Measurements from ENCODE around the gene CTIF. TPM values are rescaled to one million over a fixed set of nuclear protein-coding genes. Genes with fewer than 3 reads are reported as not detected.

CTIF gene
- total and polyA plus RNA-seq, 11 donors = 21.2 to 93.0 (median 68.0) TPM

- TF ChIP-seq POLR2A (IDR thresholded peaks at IDR 0.05) = no peak
- no peak for TF ChIP-seq CTCF (IDR thresholded peaks at IDR 0.05)
- WGBS, 4 donors = 83 to 91% (median 83%) methylated on average over 14 to 15 of the region's 15 CpGs
Observed at GRCh38 chr18:48879008-48879431, 340.2 kb downstream of the CTIF start.

GRCh38 chr18:48880931-48881330, 342.1 kb downstream of the CTIF start:
- ATAC-seq = no peak
- intact Hi-C loops (cut with DNase I) = no loop called here

More at GRCh38 chr18:48879008-48879431, 340.2 kb downstream of the CTIF start:
- ATAC-seq (no peak), DNase-seq (peak in 3 of 5 donors; percentile 12 to 35 (median 15))
- intact Hi-C loops (cut with DNase I) = no loop called here
- peak overlapping the region in 2 of 12 donors; percentile 30 to 34 for H3K27ac ChIP-seq
- peaks cover 0 to 14% (median 0%) of the 10 kb centered on the region in 12 donors for H3K4me1 ChIP-seq
- H3K27me3 ChIP-seq = no peaks in the 10 kb centered on the region
- H3K4me3 ChIP-seq = peak overlapping the region in 1 of 12 donors; percentile 15
- H3K36me3 ChIP-seq = no peaks in the 10 kb centered on the region
- no peaks in the 10 kb centered on the region for H3K9me3 ChIP-seq

GRCh38 chr18:48882379-48882778, 343.5 kb downstream of the CTIF start:
- TF ChIP-seq POLR2A (IDR thresholded peaks at IDR 0.05) = no peak
- TF ChIP-seq CTCF (IDR thresholded peaks at IDR 0.05) = no peak
- intact Hi-C loops (cut with DNase I) = no loop called here
- no peak for DNase-seq
- H3K4me1 ChIP-seq = peaks cover 0 to 24% (median 4%) of the 10 kb centered on the region in 12 donors
- H3K36me3 ChIP-seq = no peaks in the 10 kb centered on the region
- H3K27ac ChIP-seq = no peak overlapping the region
- H3K9me3 ChIP-seq = no peaks in the 10 kb centered on the region
- whole genome bisulfite sequencing, 4 donors = 93 to 98% (median 95%) methylated on average over 4 of the region's 4 CpGs
- no peak for ATAC-seq
- H3K27me3 ChIP-seq = no peaks in the 10 kb centered on the region
- no peak overlapping the region for H3K4me3 ChIP-seq

More at GRCh38 chr18:48880931-48881330, 342.1 kb downstream of the CTIF start:
- peaks cover 0 to 22% (median 0%) of the 10 kb centered on the region in 12 donors for H3K4me1 ChIP-seq
- H3K27me3 ChIP-seq = no peaks in the 10 kb centered on the region
- H3K9me3 ChIP-seq = no peaks in the 10 kb centered on the region
- no peak for DNase-seq
- TF ChIP-seq POLR2A (IDR thresholded peaks at IDR 0.05) = no peak
- TF ChIP-seq CTCF (IDR thresholded peaks at IDR 0.05) = no peak
- H3K27ac ChIP-seq = no peak overlapping the region
- no peaks in the 10 kb centered on the region for H3K36me3 ChIP-seq
- 92 to 100% (median 97%) methylated on average over 1 of the region's 1 CpG for WGBS, 4 donors
- H3K4me3 ChIP-seq = no peak overlapping the region

GRCh38 chr18:48884306-48884705, 345.5 kb downstream of the CTIF start:
- intact Hi-C loops (cut with DNase I) = no loop called here
- TF ChIP-seq CTCF (IDR thresholded peaks at IDR 0.05) = no peak
- TF ChIP-seq POLR2A (IDR thresholded peaks at IDR 0.05) = no peak
- ATAC-seq (no peak), DNase-seq (peak in 1 of 5 donors; percentile 14)
- Histone ChIP-seq H3K4me1 (peaks cover 0 to 32% (median 14%) of the 10 kb centered on the region in 12 donors), H3K9me3 (no peaks in the 10 kb centered on the region), H3K36me3 (no peaks in the 10 kb centered on the region), H3K27me3 (no peaks in the 10 kb centered on the region), H3K4me3 (no peak overlapping the region), H3K27ac (no peak overlapping the region)
- WGBS, 4 donors = 85 to 89% (median 88%) methylated on average over 4 of the region's 4 CpGs

Measured in heart left ventricle (tissue), 16 donors.